ENCODE data around the gene GC. TPM values are rescaled to one million over a fixed set of nuclear protein-coding genes. Genes with fewer than 3 reads are reported as not detected.

The GC gene
- total and polyA plus RNA-seq, 9 donors, result 0.55 to 4.3 TPM; not detected in 7

GRCh38 chr4:71694961-71695360, 88.9 kb downstream of the GC start:
- no peaks in the 10 kb centered on the region for H3K9me3 ChIP-seq
- H3K27ac ChIP-seq, result no peak overlapping the region
- intact Hi-C loops (cut with DNase I), result no loop called here
- no peak for DNase-seq
- H3K27me3 ChIP-seq, result no peaks in the 10 kb centered on the region
- no peak for TF ChIP-seq CTCF (IDR thresholded peaks at IDR 0.05)
- no peak for TF ChIP-seq POLR2A (IDR thresholded peaks at IDR 0.05)
- no peak for TF ChIP-seq EP300 (IDR thresholded peaks at IDR 0.05)
- no peaks in the 10 kb centered on the region for H3K36me3 ChIP-seq
- 15 to 34% (median 24%) methylated on average over 5 of the region's 5 CpGs for WGBS, 3 donors
- H3K4me3 ChIP-seq, result no peak overlapping the region
- no peaks in the 10 kb centered on the region for H3K4me1 ChIP-seq (ENCODE audit: insufficient read depth)

- Histone ChIP-seq H3K9me3 (no peaks in the 10 kb centered on the region), H3K36me3 (no peaks in the 10 kb centered on the region), H3K27me3 (no peaks in the 10 kb centered on the region), H3K4me3 (no peak overlapping the region), H3K4me1 (ENCODE audit: insufficient read depth) (no peaks in the 10 kb centered on the region), H3K27ac (no peak overlapping the region)
- intact Hi-C loops (cut with DNase I), result no loop called here
- WGBS, 3 donors, result 63 to 81% (median 70%) methylated on average over 1 of the region's 1 CpG
- no peak for TF ChIP-seq POLR2A (IDR thresholded peaks at IDR 0.05)
- no peak for TF ChIP-seq CTCF (IDR thresholded peaks at IDR 0.05)
- no peak for TF ChIP-seq EP300 (IDR thresholded peaks at IDR 0.05)
- DNase-seq, result no peak
These were observed 90.9 kb downstream of the GC start for GRCh38 chr4:71692963-71693362.

- intact Hi-C loops (cut with DNase I), result no loop called here
- Histone ChIP-seq H3K27ac (no peak overlapping the region), H3K9me3 (no peaks in the 10 kb centered on the region), H3K36me3 (no peaks in the 10 kb centered on the region), H3K27me3 (no peaks in the 10 kb centered on the region), H3K4me3 (no peak overlapping the region), H3K4me1 (ENCODE audit: insufficient read depth) (no peaks in the 10 kb centered on the region)
- 64 to 77% (median 74%) methylated on average over 2 of the region's 2 CpGs for WGBS, 3 donors
- DNase-seq, result no peak
- TF ChIP-seq EP300 (IDR thresholded peaks at IDR 0.05) (no peak), CTCF (IDR thresholded peaks at IDR 0.05) (no peak), POLR2A (IDR thresholded peaks at IDR 0.05) (no peak)
These were observed 91.7 kb downstream of the GC start for GRCh38 chr4:71692198-71692597.

Small RNA genes within 50 kb of the gene (small RNA-seq; reads per million reads assigned to genes)
- gene RNA5SP163, result not detected

Other genes with a start within 250 kb of the GC start
- under 1 TPM in 1 of 7 donors, not detected in 6; 0.20 TPM for gene NPFFR2, start 247.9 kb upstream of the GC start, total RNA-seq
- gene NPFFR2, start 247.9 kb upstream of the GC start, polyA plus RNA-seq, result not detected

All from ovary (tissue), 9 donors.